HG03025 (cell line): ENCODE data around the gene PAX5.

Source experiments
- ATAC-seq: cut with Tn5 transposase; IDR thresholded peaks from one replicate; pipeline ENCODE4 v1.9.1; 2021; ENCODE audit warnings: mild to moderate bottlenecking, moderate library complexity; ENCODE audit not compliant: unreplicated experiment, low FRiP score

PAX5 gene

DNA sequence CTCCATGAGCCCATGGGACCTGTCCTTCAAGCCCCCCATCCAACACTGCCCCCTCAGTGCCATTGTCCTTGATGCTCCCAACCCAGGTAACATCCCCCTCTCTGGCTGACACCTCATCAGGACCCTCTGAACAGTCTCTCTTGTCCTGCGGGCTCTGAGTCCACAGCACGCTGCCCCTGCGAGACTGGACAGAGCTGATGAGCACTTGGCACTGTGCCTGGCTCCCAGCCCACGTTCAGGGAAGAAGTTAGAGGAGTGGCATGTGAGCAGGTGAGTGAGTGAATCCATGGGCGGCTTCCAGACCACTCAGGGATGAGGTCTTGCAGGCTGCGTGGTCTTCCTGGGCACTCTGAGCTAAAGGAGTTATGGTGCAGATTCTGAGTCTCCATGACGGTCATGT is 70.7 kb downstream of the PAX5 start:
- no peak for ATAC-seq

DNA sequence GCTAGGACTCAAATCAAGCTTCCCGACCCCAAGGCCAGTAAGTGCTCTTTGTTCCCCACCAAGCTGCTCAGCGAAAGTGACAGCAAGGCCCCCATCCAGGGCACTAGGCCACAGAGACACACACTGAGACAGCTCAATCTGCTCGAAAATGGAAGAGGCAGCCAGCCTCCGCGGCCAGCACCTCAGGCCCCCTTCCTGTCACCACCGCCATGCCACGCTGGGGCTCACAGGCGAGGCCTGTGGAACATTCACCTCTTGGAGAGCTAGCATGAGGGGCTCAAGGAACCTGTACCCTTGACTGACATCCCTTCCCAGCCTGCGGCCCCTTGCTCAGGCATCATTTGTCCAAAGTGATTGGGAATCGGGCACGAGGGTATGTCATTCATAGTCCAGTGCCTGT is 71.4 kb downstream of the PAX5 start:
- no peak for ATAC-seq

DNA sequence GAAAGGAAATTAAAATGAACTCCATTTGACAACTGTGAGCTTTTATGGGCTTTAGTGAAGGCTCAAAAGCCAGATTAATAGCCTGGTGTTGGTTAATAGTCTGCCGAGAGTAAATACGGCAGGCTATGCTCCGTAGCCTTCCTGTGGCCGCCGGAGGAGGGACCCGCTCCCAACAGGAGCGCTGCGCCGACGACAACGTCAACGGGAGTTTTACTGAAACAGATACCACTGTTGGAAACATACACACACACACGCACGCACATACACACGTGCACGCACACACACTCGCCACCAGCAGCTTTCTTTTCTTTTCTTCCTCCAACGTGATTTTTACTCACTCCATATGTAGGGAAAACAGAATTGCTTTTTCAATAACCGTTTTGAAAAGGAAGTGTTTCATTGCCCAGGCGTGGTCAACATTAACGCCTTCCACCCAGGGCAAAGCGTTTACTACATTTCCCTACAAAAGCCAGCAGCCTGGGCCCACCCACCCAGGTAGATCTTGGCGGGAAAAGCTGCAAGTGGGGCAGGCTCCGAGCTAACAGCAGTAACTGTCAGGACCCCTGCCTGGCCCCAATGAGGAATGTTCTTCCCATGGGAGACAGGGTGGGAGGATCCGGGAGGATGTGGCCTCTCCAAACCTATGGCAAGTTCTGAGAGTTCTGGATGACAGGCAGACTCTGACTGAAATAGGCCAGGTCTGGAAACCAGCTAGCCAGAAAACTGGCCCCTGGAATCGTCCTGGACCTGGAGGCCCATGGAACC is 72.3 kb downstream of the PAX5 start:
- no peak for ATAC-seq

DNA sequence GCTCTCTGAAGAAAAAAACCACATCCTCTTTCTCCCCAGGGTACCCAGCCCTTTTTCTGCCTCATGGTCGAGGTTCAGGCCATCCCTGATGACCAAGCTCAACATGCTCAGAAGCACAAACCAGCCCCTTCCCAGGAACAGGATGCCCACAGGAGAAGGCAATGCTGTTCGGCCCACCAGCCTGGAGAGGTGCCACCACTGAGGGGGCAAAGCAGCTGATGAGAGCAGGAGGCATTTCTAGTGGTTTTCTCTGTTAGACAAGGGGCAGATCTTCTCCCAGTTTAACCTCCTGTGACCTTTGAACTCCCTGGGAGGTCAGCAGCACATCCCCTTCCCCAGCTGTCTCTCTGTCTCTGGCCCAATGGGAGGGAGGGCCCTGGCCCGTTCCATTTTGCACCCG is 73.0 kb downstream of the PAX5 start:
- ATAC-seq, result no peak

DNA sequence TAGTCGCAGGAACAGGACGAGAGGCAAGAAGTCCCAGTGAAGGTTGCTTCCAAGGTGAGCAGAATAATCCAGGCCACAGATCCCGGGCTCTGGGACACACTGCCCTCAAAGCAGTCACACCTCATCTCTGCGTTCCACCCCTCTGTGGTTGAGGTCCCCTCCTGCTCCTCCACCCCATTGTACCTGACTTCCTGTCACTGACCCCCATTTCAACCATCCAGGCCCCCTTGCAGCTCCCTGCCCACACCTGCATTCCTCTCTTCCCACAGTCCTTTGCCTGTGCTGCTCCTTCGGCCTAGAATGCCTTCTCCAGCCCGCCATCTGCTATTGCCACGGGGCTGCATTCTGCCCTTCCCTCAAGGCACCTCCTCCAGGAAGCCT is 73.5 kb downstream of the PAX5 start:
- ATAC-seq, result no peak

DNA sequence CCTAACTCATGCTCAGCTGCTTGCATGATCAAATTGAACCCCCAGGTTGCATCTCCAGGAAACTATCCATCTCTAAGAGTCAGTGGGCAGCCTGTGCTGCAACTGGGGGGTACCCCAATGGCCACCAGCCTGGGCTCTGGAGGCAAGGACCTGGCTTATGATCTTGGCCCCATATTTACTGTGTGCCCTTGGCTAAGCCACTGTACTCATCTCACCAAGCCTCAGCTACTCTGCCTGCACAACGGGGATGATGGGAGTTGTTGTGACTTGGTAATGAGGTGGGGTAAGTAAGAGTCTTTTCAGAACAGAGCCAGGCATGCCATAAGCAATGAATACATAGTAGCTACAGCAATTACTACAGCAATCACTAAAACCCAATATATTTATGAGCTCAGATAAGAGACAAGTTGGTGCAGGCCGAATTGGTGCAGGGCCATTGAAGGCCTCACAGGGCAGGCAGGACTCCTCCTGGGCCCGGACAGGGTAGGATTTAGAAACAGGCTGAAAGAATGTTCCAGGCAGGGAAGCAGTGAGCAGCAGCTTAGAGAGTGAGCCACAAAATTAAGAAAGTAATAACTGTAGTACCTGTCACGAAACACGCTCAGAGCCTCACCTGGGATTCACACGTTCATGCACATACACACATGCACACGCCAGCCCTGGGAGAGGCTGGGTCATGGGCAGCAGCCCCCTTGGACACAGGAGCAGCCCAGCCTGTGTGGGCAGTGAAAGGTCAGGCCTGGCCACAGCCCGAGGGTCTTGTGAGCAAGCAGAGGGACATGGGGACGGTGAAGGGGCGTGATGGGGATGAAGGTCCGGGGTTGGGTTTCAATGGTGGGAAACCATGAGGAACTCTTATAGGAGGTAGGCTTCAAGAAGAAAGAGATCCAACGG is 74.1 kb downstream of the PAX5 start:
- no peak for ATAC-seq

DNA sequence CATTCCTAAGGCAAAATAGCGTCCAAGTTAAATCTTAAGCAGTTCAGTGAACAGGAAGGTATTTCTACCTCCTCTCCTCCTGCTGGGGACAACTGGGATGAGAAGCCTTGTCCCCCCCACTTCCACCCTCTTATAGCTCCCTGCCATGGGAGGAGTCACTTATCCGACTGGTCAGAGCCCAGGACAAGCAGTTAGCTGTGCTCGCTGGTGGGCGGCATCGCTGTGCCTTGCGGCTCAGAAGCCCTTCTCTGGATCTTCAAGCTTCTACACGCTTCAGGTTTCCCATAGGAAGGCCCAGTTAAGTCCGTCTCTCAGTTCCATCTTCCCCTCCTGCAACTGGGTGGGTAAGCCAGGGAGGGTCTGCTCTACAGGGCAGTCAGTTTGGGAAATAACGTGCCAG is 77.2 kb downstream of the PAX5 start:
- ATAC-seq, result no peak

DNA sequence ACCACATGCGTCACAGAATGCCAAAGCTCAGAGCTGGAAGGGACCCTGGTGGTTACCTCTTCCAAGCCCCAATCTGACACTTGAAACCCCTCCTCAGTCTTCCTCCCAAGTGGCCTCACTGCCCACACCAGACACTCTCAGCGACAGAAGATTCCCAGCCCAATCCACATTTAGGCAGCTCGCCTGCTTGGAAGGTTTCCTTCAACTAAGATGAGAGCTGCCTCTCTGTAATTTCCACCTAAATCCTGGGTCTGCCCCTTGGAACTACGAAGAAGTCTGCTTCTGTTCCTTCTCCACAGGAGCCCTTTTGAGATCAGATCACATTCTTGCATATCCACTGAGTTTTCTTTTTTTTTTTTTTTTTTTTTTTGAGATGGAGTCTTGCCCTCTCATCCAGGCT is 83.7 kb downstream of the PAX5 start:
- no peak for ATAC-seq

DNA sequence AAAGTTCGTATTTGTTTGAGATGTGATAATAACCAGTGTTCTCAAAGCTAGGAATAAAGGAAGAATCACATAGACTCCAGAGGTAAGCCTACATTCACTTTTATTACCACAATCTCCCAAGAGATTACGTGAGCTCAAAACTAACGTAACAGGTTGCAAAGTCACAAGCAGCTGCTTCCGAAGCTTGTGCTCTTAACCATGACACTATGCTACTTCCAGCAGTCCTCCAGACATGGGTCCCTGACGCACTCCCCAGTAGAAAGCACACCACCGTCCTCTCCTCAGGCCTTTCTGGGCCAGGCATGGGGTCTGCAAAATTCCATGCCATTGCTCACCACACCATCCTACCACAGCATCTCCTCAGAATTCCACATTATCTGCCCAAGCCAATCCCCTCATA is 84.6 kb downstream of the PAX5 start:
- no peak for ATAC-seq

DNA sequence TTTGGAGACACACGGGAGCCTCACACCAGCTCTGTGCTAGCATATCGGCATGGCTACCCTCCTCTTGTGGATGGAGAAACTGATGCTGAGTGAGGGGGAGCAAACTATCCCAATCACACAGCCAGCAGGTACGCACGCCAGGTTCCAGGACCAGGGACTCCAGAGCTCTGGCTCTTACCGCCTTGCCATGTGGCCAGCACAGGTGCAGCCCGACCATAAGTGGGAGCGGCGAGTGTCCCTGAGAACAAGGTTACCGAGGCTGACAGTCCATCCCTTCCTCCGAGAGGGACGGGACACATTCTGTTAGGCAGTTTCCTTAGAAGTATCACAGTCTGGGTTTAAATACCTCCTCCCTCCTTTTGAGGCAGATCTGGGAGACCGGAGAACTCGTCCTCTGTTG is 86.0 kb downstream of the PAX5 start:
- ATAC-seq, result no peak

DNA sequence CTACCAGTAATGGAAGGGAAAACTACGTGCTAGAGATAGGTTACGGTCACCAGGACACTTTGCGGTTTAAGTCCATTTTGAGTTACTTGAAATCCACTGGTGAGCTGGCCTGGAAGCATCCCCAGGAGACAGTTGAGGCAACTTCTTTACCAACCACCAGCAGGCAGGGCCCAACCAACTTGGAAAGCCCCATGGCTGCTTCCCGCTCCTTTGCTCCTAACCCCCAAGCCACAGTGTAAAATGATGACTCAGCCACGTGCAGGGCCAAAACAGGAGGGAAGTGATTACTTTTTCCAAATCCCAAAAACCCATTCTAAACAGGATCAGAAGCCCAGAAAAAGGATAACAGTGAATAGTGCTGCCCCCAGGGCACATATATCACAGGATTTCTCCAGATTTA is 87.4 kb downstream of the PAX5 start:
- no peak for ATAC-seq

DNA sequence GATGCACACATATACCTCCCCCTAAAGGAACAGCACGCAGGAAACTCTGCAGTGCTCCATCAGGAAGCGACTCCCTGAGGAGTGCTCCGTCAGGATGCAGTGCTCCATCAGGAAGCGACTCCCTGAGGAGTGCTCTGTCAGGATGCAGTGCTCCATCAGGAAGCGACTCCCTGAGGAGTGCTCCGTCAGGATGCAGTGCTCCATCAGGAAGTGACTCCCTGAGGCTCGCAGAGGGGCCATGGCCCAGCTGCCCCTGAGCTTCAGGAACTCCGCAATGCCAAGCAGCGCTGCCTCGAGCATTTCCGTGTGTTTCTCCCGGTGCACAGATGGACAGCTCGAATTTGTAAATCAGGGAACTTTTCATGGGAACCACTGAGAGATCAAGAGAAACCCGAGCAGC is 88.1 kb downstream of the PAX5 start:
- no peak for ATAC-seq

DNA sequence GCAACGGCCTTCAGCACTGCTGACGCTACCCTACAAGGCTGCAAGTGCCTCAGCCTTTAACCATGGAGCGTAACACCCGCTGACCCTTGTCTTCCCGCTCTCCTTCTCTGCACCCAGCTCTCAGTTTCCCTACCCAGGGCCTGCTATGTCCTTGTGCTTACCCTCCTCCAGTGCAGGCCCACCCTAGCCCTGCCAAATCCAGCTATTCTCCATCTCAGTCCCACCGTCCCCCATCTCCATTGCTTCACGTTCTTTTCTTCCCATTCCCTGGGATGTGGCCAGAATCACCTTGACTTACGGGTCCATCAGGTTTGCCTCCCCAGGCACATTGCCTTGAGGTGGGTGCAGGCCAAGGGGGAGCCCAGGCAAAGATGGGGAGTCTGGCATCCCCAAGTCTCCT is 91.2 kb downstream of the PAX5 start:
- ATAC-seq, result no peak

DNA sequence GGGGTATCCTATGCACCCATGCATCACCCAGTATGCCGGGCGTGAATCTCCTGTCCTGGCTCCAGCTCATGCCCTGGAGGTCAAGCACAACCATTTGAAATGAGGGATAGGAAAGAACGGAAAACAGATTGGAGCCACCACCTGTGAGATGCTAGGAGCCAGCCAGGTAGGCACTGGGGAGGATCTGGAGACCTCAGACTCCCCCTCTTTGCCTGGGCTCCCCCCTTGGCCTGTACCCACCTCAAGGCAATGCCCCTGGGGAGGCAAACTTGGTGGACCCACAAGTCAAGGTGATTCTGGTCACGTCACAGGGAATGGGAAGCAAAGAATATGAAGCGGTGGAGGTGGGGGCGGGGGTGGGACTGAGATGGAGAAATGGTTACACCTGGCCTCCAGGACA is 92.6 kb downstream of the PAX5 start:
- ATAC-seq, result no peak

DNA sequence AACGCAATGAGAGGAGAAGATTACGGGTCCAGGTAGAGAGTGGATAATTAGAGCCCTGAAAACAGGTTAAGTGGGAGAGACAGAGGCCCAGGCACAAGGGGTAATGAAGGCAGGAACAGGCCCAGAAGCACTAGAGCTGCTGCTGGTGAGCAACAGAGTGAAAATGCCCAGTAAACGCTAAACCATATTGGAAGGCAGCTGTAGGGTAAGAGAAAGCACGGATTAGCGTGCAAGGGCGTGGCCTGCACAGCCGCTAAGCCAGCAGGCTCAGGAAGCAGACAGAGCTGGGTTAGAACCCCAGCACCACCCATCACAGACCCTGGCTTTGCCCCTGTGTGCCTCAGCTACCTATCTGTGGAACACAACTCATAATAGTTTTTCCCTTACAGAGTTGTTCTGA is 93.2 kb downstream of the PAX5 start:
- ATAC-seq, result no peak

DNA sequence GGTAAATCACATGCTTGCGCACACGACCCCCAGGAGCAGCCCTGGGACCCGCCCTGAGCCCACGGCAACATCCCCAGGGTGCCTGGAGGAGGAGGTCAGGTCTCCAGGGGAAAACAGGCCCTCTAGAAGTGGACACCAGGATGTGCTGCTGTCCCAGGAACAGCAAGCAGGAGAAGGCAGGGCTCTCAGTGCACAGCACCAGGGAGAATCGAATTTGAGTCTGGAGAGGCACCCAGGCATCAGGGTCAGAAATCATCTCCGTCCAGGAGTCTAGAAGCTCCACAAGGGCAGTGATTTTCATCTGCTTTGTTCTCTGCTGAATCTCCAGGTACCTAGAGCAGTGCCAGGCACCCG is 93.6 kb downstream of the PAX5 start:
- no peak for ATAC-seq

DNA sequence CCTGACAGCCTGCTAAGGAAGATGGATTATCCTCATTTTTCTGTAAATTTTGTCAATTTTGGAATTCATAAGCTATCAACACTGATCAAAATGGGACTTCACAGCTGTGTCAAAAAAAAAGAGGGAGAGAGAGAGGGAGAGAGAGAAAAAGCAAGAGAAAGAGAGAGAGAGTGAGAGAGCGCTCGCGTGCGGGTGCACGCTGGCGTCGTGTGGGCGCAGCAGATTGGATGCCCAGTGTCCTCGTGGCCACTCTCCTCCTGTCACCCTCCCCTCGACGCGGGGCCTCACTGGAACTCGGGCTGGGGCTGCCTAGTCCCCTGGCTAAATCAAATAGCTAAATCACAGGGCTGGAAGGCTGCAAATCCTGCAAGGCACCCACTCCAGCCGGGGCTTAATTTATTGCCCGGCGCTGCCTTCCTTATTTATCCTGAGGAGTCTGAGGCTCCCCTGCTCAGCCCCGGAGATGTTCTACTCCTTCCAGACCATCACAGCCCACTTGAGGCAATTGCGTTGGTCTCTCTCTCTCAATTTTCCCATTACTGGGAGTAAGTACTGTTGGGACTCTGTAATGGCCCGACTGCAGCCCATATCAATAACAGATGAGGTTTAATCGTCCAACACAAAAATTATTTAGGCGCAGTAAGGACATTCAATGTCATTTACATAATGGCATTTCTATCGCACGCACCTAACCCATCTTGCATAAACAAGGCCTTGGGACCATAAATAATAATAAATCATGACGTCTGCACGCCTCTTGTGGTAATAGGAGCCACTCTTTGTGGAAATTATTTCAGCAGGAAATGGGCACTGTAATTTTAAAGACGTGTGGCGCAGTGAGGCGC is 94.2 kb downstream of the PAX5 start:
- ATAC-seq, result no peak

DNA sequence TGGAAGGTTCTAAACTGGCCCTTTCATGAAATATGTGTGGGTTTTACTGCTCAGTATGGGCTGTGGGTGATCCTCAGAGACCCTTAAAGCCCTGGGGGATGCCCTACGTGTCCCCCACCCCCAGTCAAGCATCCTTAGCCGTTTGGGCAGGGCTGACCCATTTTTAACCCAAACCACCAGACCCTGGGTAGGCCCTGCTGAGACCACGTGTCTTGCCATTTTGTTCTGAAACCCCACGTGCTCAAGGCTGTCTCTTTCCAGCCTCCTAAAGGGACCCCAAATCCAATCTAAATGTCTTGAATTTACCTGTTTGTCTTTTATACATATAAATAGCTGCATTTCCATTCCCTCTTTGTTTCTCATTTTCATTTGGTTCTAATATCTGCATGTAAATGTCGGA is 94.9 kb downstream of the PAX5 start:
- no peak for ATAC-seq

DNA sequence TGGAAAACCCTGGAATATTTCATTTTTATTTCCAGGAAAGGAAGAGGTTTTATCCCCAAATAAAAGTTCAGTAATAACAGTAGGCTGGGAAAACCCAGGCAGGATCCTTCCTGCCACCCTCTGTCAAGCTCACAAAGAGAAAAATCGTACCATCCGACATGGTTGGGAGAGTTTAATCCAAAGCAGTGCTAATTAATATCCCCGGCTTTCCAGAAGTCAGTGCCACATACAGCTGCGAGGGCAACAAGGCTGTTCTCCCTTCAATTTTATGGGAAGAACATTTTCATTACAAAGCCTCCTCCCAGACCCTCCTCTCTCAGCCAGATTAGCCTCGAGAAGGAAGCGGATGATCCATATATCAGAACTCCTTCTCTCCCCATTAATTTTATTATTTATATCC is 95.5 kb downstream of the PAX5 start:
- no peak for ATAC-seq

DNA sequence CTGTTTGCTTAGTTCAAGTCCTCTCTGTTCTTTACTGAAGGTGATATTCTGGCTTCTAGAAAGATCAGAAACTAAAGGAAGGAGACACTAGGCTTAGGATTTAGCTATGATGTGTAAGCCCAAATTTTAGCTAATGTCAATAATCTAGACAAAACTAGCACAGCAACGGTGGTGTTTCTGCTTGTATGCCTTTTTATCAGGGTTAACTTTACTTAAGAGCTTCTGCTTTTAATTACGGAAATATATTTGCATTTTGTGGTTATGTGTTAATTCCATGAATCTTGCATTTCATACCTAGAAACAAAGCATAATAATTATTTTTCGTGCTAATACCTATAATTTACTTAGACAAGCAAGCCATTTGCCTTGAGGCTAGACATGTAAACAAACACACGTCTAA is 96.1 kb downstream of the PAX5 start:
- ATAC-seq, result no peak

DNA sequence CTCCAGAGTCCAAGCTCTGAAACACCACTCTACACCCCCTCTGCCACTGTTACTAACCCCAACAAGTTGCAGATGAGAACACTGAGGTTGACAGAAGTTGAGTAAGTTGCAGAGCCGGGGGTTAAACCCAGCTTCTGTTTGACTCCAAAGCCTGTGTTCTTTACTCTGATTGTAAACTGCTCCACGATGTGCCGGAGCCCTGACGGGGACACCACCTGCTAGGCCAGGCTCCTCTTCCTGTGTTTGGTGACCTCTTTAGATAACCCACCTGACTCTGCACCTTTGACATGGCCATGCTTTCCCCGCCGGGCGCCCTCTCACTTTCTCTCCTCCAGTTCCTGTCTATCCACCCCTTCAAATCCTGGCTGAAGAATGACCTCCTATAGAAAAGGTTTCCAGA is 96.7 kb downstream of the PAX5 start:
- ATAC-seq, result no peak
